Measurements from ENCODE around the gene ARID1B. TPM values are rescaled to one million over a fixed set of nuclear protein-coding genes. Genes with fewer than 3 reads are reported as not detected.
A peak's percentile ranks its signal among the peaks of the same experiment; 100 is the strongest.

Gene ARID1B
- total and polyA plus RNA-seq, 12 donors: 13.3 to 85.6 (median 50.9) TPM

- 2 to 12% (median 5%) methylated on average over 2 of the region's 2 CpGs for WGBS, 4 donors
- DNase-seq: peak in 6 of 7 donors; percentile 50 to 76 (median 64)
Measured at GRCh38 chr6:157023958-157024357, 246.8 kb downstream of the ARID1B start.

GRCh38 chr6:157024745-157025144 is 247.6 kb downstream of the ARID1B start:
- Histone ChIP-seq H3K9me3 (replicated peaks in 1 of 3) (no peaks in the 10 kb centered on the region), H3K36me3 (replicated peaks in 1 of 2) (no peaks in the 10 kb centered on the region), H3K27me3 (no peaks in the 10 kb centered on the region), H3K27ac (peak overlapping the region in 3 of 5 donors; percentile 15 to 98 (median 35)), H3K4me3 (no peak overlapping the region), H3K4me1 (replicated peaks in 1 of 2) (peaks cover 11 to 32% of the 10 kb centered on the region in 2 donors)
- TF ChIP-seq CTCF (IDR thresholded peaks at IDR 0.05) (no peak), POLR2A (IDR thresholded peaks at IDR 0.05) (no peak)
- 83 to 92% (median 87%) methylated on average over 3 of the region's 3 CpGs for WGBS, 4 donors
- intact Hi-C loops (cut with DNase I): no loop called here
- no peak for DNase-seq

More at GRCh38 chr6:157023958-157024357, 246.8 kb downstream of the ARID1B start:
- intact Hi-C loops (cut with DNase I): no loop called here
- Histone ChIP-seq H3K4me1 (replicated peaks in 1 of 2) (peaks cover 11 to 37% of the 10 kb centered on the region in 2 donors), H3K9me3 (replicated peaks in 1 of 3) (no peaks in the 10 kb centered on the region), H3K27me3 (no peaks in the 10 kb centered on the region), H3K4me3 (no peak overlapping the region), H3K27ac (peak overlapping the region in 3 of 5 donors; percentile 35 to 98 (median 59)), H3K36me3 (replicated peaks in 1 of 2) (no peaks in the 10 kb centered on the region)
- TF ChIP-seq CTCF (IDR thresholded peaks at IDR 0.05) (no peak), POLR2A (IDR thresholded peaks at IDR 0.05) (no peak)

- no peak for DNase-seq
- TF ChIP-seq POLR2A (IDR thresholded peaks at IDR 0.05) (no peak), CTCF (IDR thresholded peaks at IDR 0.05) (no peak)
- Histone ChIP-seq H3K36me3 (replicated peaks in 1 of 2) (no peaks in the 10 kb centered on the region), H3K27me3 (no peaks in the 10 kb centered on the region), H3K4me3 (no peak overlapping the region), H3K27ac (no peak overlapping the region), H3K4me1 (replicated peaks in 1 of 2) (peaks cover 11 to 27% of the 10 kb centered on the region in 2 donors), H3K9me3 (replicated peaks in 1 of 3) (no peaks in the 10 kb centered on the region)
- 71 to 91% (median 80%) methylated on average over 1 of the region's 1 CpG for WGBS, 4 donors
- intact Hi-C loops (cut with DNase I): no loop called here
Measured at GRCh38 chr6:157025437-157025836, 248.3 kb downstream of the ARID1B start.

- Histone ChIP-seq H3K36me3 (replicated peaks in 1 of 2) (no peaks in the 10 kb centered on the region), H3K27ac (peak overlapping the region in 3 of 5 donors; percentile 62 to 79 (median 75)), H3K4me3 (no peak overlapping the region), H3K27me3 (no peaks in the 10 kb centered on the region), H3K9me3 (replicated peaks in 1 of 3) (no peaks in the 10 kb centered on the region), H3K4me1 (replicated peaks in 1 of 2) (peaks cover 5 to 36% of the 10 kb centered on the region in 2 donors)
- no peak for DNase-seq
- no peak for TF ChIP-seq POLR2A (IDR thresholded peaks at IDR 0.05)
- no peak for TF ChIP-seq CTCF (IDR thresholded peaks at IDR 0.05)
- 89 to 98% (median 95%) methylated on average over 4 of the region's 4 CpGs for WGBS, 4 donors
- intact Hi-C loops (cut with DNase I): loop anchor here (10.0 kb wide), 1 partner anchor 155 kb away; no protein-coding TSS in a partner anchor
Measured at GRCh38 chr6:157029980-157030690, 253.0 kb downstream of the ARID1B start.

Data from adrenal gland (tissue), 12 donors.